ENCODE measurements around the gene INTS4.
"Not testable (repeated sequence)": the region's sequence is repeated elsewhere in the genome, so short reads cannot be mapped to it uniquely, and the experiment has no call there.

INTS4 gene

GRCh38 chr11:77981346-77981947 is 13.0 kb downstream of the INTS4 start:
- TF ChIP-seq CTCF (IDR thresholded peaks at IDR 0.05; ENCODE audit: control insufficient read depth, extremely low read depth, insufficient read depth) = no peak
- no peak for DNase-seq (ENCODE audit: low read depth)

DNA sequence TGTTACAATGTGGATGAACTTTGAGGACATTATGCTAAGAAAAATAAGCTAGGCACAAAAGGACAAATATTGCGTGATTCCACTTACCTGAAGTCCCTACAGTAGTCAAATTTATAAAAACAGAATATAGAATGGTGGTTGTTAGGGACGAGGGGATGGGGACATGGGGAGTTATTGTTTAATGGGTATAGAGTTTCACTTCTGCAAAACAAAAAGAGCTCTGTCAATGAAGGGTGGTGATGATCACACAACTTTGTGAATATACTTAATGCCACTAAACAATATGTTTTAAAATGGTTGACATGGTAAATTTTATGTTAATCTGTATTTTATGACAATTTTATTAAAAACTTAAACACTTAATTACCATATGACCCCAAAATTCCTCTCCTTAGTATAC is 26.1 kb downstream of the INTS4 start:
- DNase-seq (ENCODE audit: low read depth) = no peak
- H3K4me3 ChIP-seq (ENCODE audit: low read depth, low read length) = no peak overlapping the region
- TF ChIP-seq CTCF (IDR thresholded peaks at IDR 0.05; ENCODE audit: control insufficient read depth, extremely low read depth, insufficient read depth) = no peak

More at GRCh38 chr11:77981346-77981947, 13.0 kb downstream of the INTS4 start:
- no peak overlapping the region for H3K4me3 ChIP-seq (ENCODE audit: low read depth, low read length)

- no peak for TF ChIP-seq CTCF (IDR thresholded peaks at IDR 0.05; ENCODE audit: control insufficient read depth, extremely low read depth, insufficient read depth)
- no peak for DNase-seq (ENCODE audit: low read depth)
- H3K4me3 ChIP-seq (ENCODE audit: low read depth, low read length) = no peak overlapping the region
These were observed 26.7 kb downstream of the INTS4 start for GRCh38 chr11:77967753-77968152.

- no peak for TF ChIP-seq CTCF (IDR thresholded peaks at IDR 0.05; ENCODE audit: control insufficient read depth, extremely low read depth, insufficient read depth)
- DNase-seq (ENCODE audit: low read depth) = no peak
These were observed 27.3 kb downstream of the INTS4 start for GRCh38 chr11:77967121-77967520.

GRCh38 chr11:77966338-77966737 is 28.1 kb downstream of the INTS4 start:
- TF ChIP-seq CTCF (IDR thresholded peaks at IDR 0.05; ENCODE audit: control insufficient read depth, extremely low read depth, insufficient read depth) = no peak
- no peak for DNase-seq (ENCODE audit: low read depth)
- H3K4me3 ChIP-seq (ENCODE audit: low read depth, low read length) = no peak overlapping the region

More at GRCh38 chr11:77967121-77967520, 27.3 kb downstream of the INTS4 start:
- no peak overlapping the region for H3K4me3 ChIP-seq (ENCODE audit: low read depth, low read length)

- TF ChIP-seq CTCF (IDR thresholded peaks at IDR 0.05; ENCODE audit: control insufficient read depth, extremely low read depth, insufficient read depth) = no peak
- H3K4me3 ChIP-seq (ENCODE audit: low read depth, low read length) = no peak overlapping the region
- DNase-seq (ENCODE audit: low read depth) = no peak
These were observed 35.0 kb downstream of the INTS4 start for GRCh38 chr11:77959434-77959833.

GRCh38 chr11:77958583-77959177 is 35.8 kb downstream of the INTS4 start:
- H3K4me3 ChIP-seq (ENCODE audit: low read depth, low read length); DNase-seq (ENCODE audit: low read depth): not testable (repeated sequence)

DNA sequence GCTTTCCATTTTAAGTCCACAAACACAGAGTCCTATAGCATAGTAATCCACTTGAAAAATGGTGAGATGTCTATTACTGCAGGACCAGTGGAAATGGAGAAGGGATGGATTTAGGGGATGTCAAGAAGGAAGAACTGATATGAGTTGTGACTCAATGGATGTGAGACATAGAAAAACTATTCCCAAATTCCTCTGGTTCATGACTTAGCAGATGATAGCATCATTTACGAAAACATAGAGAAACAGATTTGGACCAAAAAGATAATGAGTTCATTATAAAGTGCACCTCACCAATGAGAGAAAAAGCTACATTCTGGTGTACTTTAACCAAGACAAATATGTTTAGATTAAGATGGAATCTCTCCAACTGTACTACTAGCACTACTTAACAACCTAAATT is 51.2 kb downstream of the INTS4 start:
- not testable (repeated sequence) for DNase-seq (ENCODE audit: low read depth); H3K4me3 ChIP-seq (ENCODE audit: low read depth, low read length)

DNA sequence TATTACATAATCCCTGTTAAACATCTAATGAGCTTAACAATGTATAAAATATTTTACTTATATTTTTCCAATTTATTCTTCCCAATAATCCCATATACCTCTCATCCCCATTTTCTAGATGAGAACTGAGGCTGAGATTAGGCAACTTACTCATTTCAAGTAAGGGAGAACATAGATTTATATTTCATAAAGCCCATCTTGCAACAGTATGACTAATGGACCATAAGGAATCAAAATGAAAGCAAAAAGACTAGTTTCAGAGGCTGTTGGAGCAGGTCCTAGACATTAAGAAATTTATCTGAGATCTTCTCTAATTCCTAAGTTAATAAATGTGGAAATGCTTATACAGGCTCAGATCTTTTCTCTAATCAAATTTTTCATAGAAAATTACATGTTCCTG is 52.0 kb downstream of the INTS4 start:
- not testable (repeated sequence) for DNase-seq (ENCODE audit: low read depth); H3K4me3 ChIP-seq (ENCODE audit: low read depth, low read length)

- not testable (repeated sequence) for H3K4me3 ChIP-seq (ENCODE audit: low read depth, low read length); DNase-seq (ENCODE audit: low read depth)
These were observed 60.9 kb downstream of the INTS4 start for GRCh38 chr11:77933596-77933995.

DNA sequence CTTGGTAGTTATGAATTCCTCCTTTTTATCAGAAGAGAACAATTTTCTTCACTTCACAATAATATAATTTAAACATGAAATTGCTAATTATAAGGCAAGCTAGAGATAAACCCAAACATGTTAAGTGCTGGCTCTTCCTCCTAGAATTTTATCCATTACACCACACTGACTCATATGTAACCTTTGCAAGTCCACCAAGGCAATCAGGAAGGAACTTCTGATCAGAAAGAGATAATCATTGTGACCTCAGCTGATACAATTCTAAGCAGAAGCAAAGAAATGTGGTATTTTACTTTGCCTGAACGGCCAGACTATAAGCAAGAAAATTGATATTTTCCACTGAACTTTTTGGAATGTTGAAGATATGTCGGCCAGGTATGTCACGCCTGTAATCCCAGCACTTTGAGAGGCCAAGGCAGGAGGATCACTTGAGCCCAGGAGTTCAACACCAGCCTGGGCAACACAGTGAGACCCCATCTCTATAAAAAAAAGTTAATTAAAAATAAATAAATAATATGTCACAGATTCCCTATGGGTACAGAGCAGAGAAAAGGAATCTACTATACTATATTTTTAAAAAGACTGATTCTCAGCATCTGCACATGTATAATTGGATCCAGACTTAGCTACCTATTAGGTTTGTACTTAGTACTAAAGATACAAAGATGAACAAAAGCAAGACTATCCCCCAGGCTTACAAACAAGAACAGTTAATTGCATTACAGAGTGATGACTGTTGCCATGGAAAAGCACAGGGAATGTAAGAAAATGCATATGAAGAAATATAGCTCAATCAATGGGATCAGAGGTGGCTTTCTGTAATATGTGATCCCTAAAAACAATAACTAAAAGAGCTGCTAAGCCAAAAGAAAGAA is 63.9 kb downstream of the INTS4 start:
- DNase-seq (ENCODE audit: low read depth); H3K4me3 ChIP-seq (ENCODE audit: low read depth, low read length): not testable (repeated sequence)
